Sigmoid colon (tissue), 7 donors: ENCODE results near the gene UBA3. TPM values are rescaled to one million over a fixed set of nuclear protein-coding genes. Genes with fewer than 3 reads are reported as not detected.

Source experiments
- DNase-seq: peaks from one replicate; pipeline ENCODE4 v3.0.0-alpha.2; 2019
- H3K27ac ChIP-seq, 4 donors: fragments of 200-600 bp; sonication (generic); one replicate each; pipeline ENCODE4 v1.5.1; 2016 to 2019; ENCODE audit warnings: mild to moderate bottlenecking in 1 of 4
- H3K27me3 ChIP-seq, 3 donors: fragments of 200-600 bp; sonication (generic); one replicate each; pipeline ENCODE4 v1.5.1; 2019; ENCODE audit warnings: mild to moderate bottlenecking in 1 of 3
- H3K36me3 ChIP-seq, 4 donors: fragments of 200-600 bp; sonication (generic); one replicate each; pipeline ENCODE4 v1.5.1; 2016 to 2019
- H3K4me1 ChIP-seq, 4 donors: fragments of 200-600 bp; sonication (generic); one replicate each; pipeline ENCODE4 v1.5.1; 2017 to 2019
- H3K4me3 ChIP-seq, 4 donors: fragments of 200-600 bp; sonication (generic); one replicate each; pipeline ENCODE4 v1.5.1; 2017 to 2019; ENCODE audit warnings: mild to moderate bottlenecking in 2 of 4, moderate library complexity in 1 of 4
- H3K9me3 ChIP-seq, 4 donors: fragments of 200-600 bp in 3 of 4; sonication (generic) in 3 of 4; one replicate each; pipeline versions ENCODE4 v1.5.1 to v1.6.1; 2013 to 2019
- EP300 ChIP-seq, 4 donors: sonication (generic); formaldehyde crosslinking; IDR thresholded peaks; one replicate each; pipeline ENCODE4 v1.6.1; 2017; ENCODE audit warnings: antibody characterized with exemption in 4 of 4
- POLR2A ChIP-seq, 2 donors: fragments of 450-650 bp; IDR thresholded peaks; one replicate each; pipeline ENCODE4 v1.6.1; 2016; ENCODE audit warnings: antibody characterized with exemption in 2 of 2, mild to moderate bottlenecking in 2 of 2, moderate library complexity in 2 of 2
- POLR2AphosphoS5 ChIP-seq, 4 donors: sonication (generic); formaldehyde crosslinking; IDR thresholded peaks; one replicate each; pipeline ENCODE4 v1.6.1; 2017; ENCODE audit warnings: antibody characterized with exemption in 4 of 4
- WGBS, 2 donors: extraction: QIAGEN DNeasy Blood & Tissue Kit; methylation state at CpG; one replicate each; pipeline ENCODE4 v1.1.7; 2013; 5-methylcytosine and 5-hydroxymethylcytosine counted together
- intact Hi-C: fragments of 100-400 bp; cut with DNase I; formaldehyde crosslinking; loops from one replicate; pipeline ENCODE4 v1.15.1; 2023
- polyA plus RNA-seq, 3 donors: library from polyadenylated mRNA; stranded (reverse); fragments of 200-250 nt; gene quantifications; one replicate each; pipeline ENCODE4 v1.2.3, GENCODE V29; 2013
- total RNA-seq, 4 donors: library from RNA; depleted of rRNA; stranded (reverse); fragments of >200 nt; gene quantifications; one replicate each; pipeline ENCODE4 v1.1.0, GENCODE V29; 2016
- TF ChIP-seq, protein P1 (sequence below), 4 experiments: fragments of 450-650 bp in 3 of 4; fragments of 200-600 bp in 1 of 4; IDR thresholded peaks; one replicate each; pipeline ENCODE4 v1.5.1; 2016 to 2019; ENCODE audit warnings: antibody characterized with exemption in 4 of 4, mild to moderate bottlenecking in 3 of 4, moderate library complexity in 2 of 4
- donor health status: healthy with polysubstance abuse.
- donor health status: Bipolar disorder and iron deficiency.
- donor health status: healthy.

The UBA3 gene
- total and polyA plus RNA-seq, 7 donors, result 36.6 to 84.9 (median 54.6) TPM

DNA sequence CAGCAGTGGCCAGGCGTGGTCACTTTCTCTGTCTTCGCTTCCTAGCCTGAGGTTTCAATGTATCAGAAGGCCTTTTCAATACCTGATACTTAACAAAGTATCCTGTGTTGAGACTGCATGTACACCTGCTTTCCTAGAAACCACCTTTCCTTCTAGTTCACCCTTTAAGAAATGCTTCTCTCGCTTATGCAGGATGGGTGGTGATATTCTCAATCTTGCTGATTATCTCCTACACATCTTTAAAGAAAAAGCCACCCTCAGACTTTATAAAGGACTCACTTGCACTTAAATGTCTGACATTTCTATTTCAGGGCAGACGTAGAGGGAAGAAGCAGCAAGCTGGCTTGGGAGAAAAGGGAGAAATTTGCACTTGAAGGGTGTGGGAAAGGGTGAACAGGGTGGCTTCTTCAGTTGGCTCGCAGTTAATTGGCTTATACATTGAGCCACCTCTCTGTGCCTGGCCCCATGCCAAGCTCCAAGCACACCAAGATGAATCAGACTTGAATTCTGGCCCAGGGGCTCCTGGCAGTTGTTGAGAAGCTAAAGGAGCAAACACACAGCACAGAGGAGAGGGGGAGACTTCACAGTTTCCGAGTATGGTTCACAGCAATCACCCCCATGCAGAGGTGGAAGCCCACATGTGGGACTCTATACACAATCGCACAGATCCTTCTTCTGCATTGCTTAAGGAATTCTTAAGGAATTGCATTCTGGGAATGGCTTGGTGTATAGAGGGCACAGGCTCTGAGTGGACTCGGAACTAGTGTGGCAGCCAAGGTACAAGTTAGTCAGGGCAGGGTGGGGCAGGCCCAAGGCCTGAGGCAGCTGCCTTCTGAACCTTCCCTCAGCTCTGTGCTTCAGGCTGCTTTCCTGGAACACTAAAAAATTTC is 5.9 kb upstream of the UBA3 start:
- Histone ChIP-seq H3K4me3 (peak overlapping the region; percentile 67 to 94 (median 82)), H3K27ac (peak overlapping the region; percentile 91 to 94 (median 94)), H3K36me3 (no peaks in the 10 kb centered on the region), H3K4me1 (peaks cover 2 to 79% (median 72%) of the 10 kb centered on the region in 4 donors), H3K27me3 (no peaks in the 10 kb centered on the region), H3K9me3 (no peaks in the 10 kb centered on the region)
- TF ChIP-seq POLR2A (IDR thresholded peaks at IDR 0.05) (peak in 1 of 2 donors; percentile 32), POLR2AphosphoS5 (IDR thresholded peaks at IDR 0.05) (peak; percentile 34 to 68 (median 45))
- TF ChIP-seq, protein P1, sequence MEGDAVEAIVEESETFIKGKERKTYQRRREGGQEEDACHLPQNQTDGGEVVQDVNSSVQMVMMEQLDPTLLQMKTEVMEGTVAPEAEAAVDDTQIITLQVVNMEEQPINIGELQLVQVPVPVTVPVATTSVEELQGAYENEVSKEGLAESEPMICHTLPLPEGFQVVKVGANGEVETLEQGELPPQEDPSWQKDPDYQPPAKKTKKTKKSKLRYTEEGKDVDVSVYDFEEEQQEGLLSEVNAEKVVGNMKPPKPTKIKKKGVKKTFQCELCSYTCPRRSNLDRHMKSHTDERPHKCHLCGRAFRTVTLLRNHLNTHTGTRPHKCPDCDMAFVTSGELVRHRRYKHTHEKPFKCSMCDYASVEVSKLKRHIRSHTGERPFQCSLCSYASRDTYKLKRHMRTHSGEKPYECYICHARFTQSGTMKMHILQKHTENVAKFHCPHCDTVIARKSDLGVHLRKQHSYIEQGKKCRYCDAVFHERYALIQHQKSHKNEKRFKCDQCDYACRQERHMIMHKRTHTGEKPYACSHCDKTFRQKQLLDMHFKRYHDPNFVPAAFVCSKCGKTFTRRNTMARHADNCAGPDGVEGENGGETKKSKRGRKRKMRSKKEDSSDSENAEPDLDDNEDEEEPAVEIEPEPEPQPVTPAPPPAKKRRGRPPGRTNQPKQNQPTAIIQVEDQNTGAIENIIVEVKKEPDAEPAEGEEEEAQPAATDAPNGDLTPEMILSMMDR (IDR thresholded peaks at IDR 0.05), result no peak
- WGBS, 2 donors, result 0 to 2% methylated on average over 8 of the region's 8 CpGs
- intact Hi-C loops, result no loop called here
- DNase-seq, result peak; percentile 97

DNA sequence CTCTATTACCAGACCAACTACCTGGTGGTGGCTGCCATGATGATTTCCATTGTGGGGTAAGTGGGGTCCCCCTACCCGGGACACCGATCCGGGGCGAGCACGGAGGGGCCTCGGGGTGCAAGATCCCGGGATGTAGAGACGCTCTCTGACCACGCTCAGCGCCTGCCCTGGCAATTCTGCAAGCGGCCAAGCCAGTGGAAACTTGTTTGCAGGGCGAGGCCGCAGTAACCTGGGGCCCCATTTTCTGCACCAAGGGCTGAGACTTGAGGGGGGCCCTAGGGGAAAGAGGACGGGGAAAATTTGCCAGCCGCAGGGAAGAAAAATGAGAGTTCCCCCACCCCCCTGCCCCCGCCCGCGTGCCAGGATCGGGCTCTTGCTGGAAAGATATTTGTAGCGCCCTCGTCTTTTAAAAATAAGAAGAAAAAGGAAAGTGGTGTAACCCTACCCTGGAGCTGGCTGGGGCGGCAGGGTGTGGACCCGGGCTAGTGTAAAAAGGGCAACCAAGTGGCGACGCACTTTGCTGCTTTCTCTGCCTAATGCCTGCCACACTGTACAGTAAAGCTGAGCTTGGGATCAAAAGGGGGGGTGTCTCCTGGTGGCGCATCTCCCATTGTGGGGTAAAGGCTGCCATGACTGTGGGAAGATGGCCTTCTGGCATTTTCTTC is 5.1 kb upstream of the UBA3 start:
- peak overlapping the region; percentile 91 to 94 (median 94) for H3K27ac ChIP-seq
- WGBS, 2 donors, result 0 to 1% methylated on average over 26 of the region's 26 CpGs
- intact Hi-C loops, result no loop called here
- peaks cover 2 to 78% (median 68%) of the 10 kb centered on the region in 4 donors for H3K4me1 ChIP-seq
- TF ChIP-seq EP300 (IDR thresholded peaks at IDR 0.05), result no peak
- no peak for TF ChIP-seq POLR2A (IDR thresholded peaks at IDR 0.05)
- TF ChIP-seq POLR2AphosphoS5 (IDR thresholded peaks at IDR 0.05), result no peak
- TF ChIP-seq, protein P1 (IDR thresholded peaks at IDR 0.05), result no peak
- H3K9me3 ChIP-seq, result no peaks in the 10 kb centered on the region
- no peaks in the 10 kb centered on the region for H3K27me3 ChIP-seq
- no peaks in the 10 kb centered on the region for H3K36me3 ChIP-seq
- H3K4me3 ChIP-seq, result peak overlapping the region; percentile 67 to 94 (median 82)
- DNase-seq, result no peak

DNA sequence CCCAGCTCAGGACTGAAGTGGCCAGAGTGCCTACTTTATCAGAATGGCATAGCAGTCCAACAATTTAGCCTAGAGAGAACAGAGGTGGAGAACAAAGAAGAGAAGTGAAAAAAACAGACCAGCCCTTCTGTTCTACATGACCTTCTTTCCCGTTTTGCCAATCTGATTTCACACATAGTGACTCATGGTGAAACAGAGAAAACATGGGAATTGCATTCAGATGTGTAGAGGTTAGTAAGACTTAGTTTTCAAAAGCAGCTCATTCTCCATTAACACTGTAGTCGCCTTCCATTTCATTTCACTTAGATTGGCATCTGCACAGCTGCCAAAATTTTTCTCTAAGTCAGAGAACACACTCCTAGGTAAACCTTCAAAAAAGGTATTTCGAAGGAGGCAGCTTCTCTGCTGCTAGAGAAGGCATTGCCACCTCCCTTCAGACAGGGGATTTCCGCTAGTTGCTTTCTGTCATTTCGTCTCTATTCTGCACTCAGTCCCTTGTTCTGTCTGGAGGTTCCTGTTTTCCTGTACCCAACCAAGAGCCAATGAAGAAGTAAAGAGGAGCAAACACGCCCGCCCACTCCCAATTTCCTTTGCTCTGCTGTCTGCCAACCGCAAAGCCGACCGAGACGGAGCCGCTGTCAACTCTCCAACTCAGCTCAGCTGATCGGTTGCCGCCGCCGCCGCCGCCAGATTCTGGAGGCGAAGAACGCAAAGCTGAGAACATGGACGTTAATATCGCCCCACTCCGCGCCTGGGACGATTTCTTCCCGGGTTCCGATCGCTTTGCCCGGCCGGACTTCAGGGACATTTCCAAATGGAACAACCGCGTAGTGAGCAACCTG is 4.4 kb upstream of the UBA3 start, which contains the start of gene ARL6IP5:
Gene ARL6IP5, plus strand, starts transcription at position 612 of the 842 bp plus-strand sequence. Its CDS starts 111 bp downstream, at position 723.
- DNase-seq, result peak; percentile 96
- no peak for TF ChIP-seq EP300 (IDR thresholded peaks at IDR 0.05)
- TF ChIP-seq POLR2AphosphoS5 (IDR thresholded peaks at IDR 0.05), result peak; percentile 69 to 92 (median 86)
- TF ChIP-seq, protein P1 (IDR thresholded peaks at IDR 0.05), result no peak
- peak; percentile 58 to 78 for TF ChIP-seq POLR2A (IDR thresholded peaks at IDR 0.05)
- 1% methylated on average over 32 of the region's 32 CpGs for WGBS, 2 donors
- H3K36me3 ChIP-seq, result no peaks in the 10 kb centered on the region
- peak within 1 kb of the TSS; percentile 67 to 94 (median 82) for H3K4me3 ChIP-seq
- H3K27ac ChIP-seq, result peak within 1 kb of the TSS; percentile 91 to 94 (median 94)
- no peaks in the 10 kb centered on the region for H3K27me3 ChIP-seq
- H3K9me3 ChIP-seq, result no peaks in the 10 kb centered on the region
- intact Hi-C loops, result no loop called here
- H3K4me1 ChIP-seq, result peaks cover 2 to 73% (median 61%) of the 10 kb centered on the region in 4 donors

DNA sequence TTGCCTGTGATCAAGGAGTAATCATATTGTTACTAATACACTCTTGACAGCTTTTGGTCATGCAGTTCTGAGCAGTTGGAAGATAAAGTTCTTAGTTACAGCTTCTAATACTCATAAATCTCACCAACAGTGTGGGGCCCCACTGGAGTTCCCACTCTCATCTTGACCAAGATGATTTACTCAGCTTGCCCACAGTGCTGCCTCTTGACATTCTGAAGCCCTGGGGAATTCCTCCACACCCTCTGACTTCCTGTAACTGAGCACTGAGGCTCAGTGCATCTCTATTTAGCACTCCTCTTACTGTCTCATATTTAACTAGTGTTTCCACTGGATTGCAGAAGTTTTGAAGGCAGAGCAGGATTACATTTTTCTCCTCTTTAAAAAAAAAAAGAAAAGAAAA is 2.6 kb upstream of the UBA3 start:
- intact Hi-C loops, result no loop called here
- TF ChIP-seq POLR2AphosphoS5 (IDR thresholded peaks at IDR 0.05) (peak in 1 of 4 donors; percentile 50), POLR2A (IDR thresholded peaks at IDR 0.05) (no peak)

More for the DNA sequence above, 2.6 kb upstream of the UBA3 start:
- Histone ChIP-seq H3K4me1 (peaks cover 2 to 72% (median 60%) of the 10 kb centered on the region in 4 donors), H3K36me3 (no peaks in the 10 kb centered on the region), H3K27me3 (no peaks in the 10 kb centered on the region), H3K9me3 (no peaks in the 10 kb centered on the region), H3K4me3 (no peak overlapping the region), H3K27ac (peak overlapping the region in 3 of 4 donors; percentile 48 to 94 (median 93))
- DNase-seq, result no peak
